ENCODE measurements around the gene C22orf23. TPM values are rescaled to one million over a fixed set of nuclear protein-coding genes. Genes with fewer than 3 reads are reported as not detected.

The C22orf23 gene
- total RNA-seq, 1 experiment from 2014 or later: 0.47 TPM

- peaks cover 4 to 8% of the 10 kb centered on the region in 2 experiments; a peak in 2 of 4 replicates for H3K36me3 ChIP-seq (ENCODE audit: control insufficient read depth in 1 of 2, insufficient read depth in 2 of 2, low read length in 2 of 2)
- peaks cover 7 to 22% of the 10 kb centered on the region in 2 experiments for H3K4me1 ChIP-seq (ENCODE audit: control insufficient read depth in 1 of 2, insufficient read depth in 2 of 2, low read length in 2 of 2)
- H2AFZ ChIP-seq (ENCODE audit: low read depth, low read length, poor library complexity, severe bottlenecking): no peak overlapping the region
- no peak overlapping the region for H3K27ac ChIP-seq (ENCODE audit: low read depth, low read length)
- H3K9me2 ChIP-seq (ENCODE audit: insufficient read depth): no peaks in the 10 kb centered on the region
- ChIA-PET POLR2A (no interaction called here), RAD21 (ENCODE audit: low non-redundant PET in 1 of 2, low total read pairs in 2 of 2, uncharacterized antibody in 2 of 2, unreplicated experiment in 2 of 2) (no interaction called here), CTCF (no interaction called here)
- no peak for DNase-seq (ENCODE audit: low read depth, low spot score)
- intact Hi-C loops (cut with micrococcal nuclease): no loop called here
- no peaks in the 10 kb centered on the region for H3K9me3 ChIP-seq (ENCODE audit: control insufficient read depth in 1 of 2, insufficient read depth in 1 of 2, low read depth in 1 of 2, low read length in 2 of 2)
- BruUV-seq (replicated peaks): no TSS peak
- no peaks in the 10 kb centered on the region for H4K20me1 ChIP-seq (ENCODE audit: insufficient read depth)
- no peaks in the 10 kb centered on the region for H3K27me3 ChIP-seq (ENCODE audit: insufficient read depth, low read length)
- no peak for TF ChIP-seq REST (IDR thresholded peaks at IDR 0.05; ENCODE audit: low read depth)
- TF ChIP-seq ZFX (IDR thresholded peaks at IDR 0.05): no peak
- TF ChIP-seq CBX3 (IDR thresholded peaks at IDR 0.05; ENCODE audit: low read depth): no peak
- TF ChIP-seq EZH2 (IDR thresholded peaks at IDR 0.05): no peak
- no peak for TF ChIP-seq EGR1 (IDR thresholded peaks at IDR 0.05; ENCODE audit: low read depth)
- TF ChIP-seq POLR2AphosphoS5 (IDR thresholded peaks at IDR 0.05; ENCODE audit: low read depth, low read length): no peak
- TF ChIP-seq SRF (IDR thresholded peaks at IDR 0.05; ENCODE audit: low read depth): no peak
- no peak for TF ChIP-seq ATF3 (IDR thresholded peaks at IDR 0.05)
- TF ChIP-seq EZH2phosphoT487 (IDR thresholded peaks at IDR 0.05; ENCODE audit: borderline replicate concordance): no peak
- TF ChIP-seq ZNF274 (IDR thresholded peaks at IDR 0.05; ENCODE audit: low read depth, low read length): no peak
- no peak for TF ChIP-seq CEBPB (IDR thresholded peaks at IDR 0.05; ENCODE audit: low read depth)
- no peak for TF ChIP-seq ELF1 (IDR thresholded peaks at IDR 0.05; ENCODE audit: borderline replicate concordance, low read depth)
- TF ChIP-seq SIN3A (IDR thresholded peaks at IDR 0.05; ENCODE audit: low read depth): no peak
- no peak overlapping the region for H3K9ac ChIP-seq (ENCODE audit: low read length)
- H3K4me3 ChIP-seq (replicated peaks in 1 of 2; ENCODE audit: low read depth in 1 of 2, low read length in 2 of 2): no peak overlapping the region
- no peak overlapping the region for H3K4me2 ChIP-seq (ENCODE audit: low read length)
- no peak for ATAC-seq
- H3K79me2 ChIP-seq (ENCODE audit: insufficient read depth, low read length): peaks cover 31% of the 10 kb centered on the region
These were observed 42.3 kb downstream of the C22orf23 start for GRCh38 chr22:37910890-37911672.
